ENCODE measurements around the gene JAKMIP1.

JAKMIP1 gene

DNA sequence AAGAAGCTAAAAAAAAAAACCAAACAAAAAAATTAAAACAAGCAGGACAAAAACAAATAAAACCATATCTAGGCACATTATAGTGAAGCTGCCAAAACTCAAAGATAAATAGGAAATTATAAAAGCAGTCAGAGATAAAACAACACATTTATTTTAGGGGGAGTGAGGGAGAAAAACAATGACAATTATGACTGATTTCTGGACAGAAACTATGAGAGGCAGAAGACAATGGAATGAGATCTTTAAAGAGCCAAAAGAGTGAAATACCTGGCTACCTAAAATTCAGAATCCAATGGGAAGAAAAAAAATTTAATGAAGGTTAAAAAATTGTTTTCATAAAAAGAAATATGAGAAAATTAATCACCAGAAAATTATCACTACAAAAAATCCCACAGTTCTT lies 215.5 kb downstream of the JAKMIP1 start:
- Histone ChIP-seq H3K36me3 (ENCODE audit: control insufficient read depth, insufficient read depth, low read length) (no peaks in the 10 kb centered on the region), H3K4me3 (ENCODE audit: low read depth, low read length) (no peak overlapping the region), H3K9ac (ENCODE audit: low read length) (no peak overlapping the region), H3K4me1 (ENCODE audit: control insufficient read depth, insufficient read depth, low read length) (no peaks in the 10 kb centered on the region), H3K9me3 (ENCODE audit: control insufficient read depth, insufficient read depth, low read depth, low read length) (peaks cover 14% of the 10 kb centered on the region), H3K27ac (ENCODE audit: low read depth, low read length) (no peak overlapping the region), H3K27me3 (ENCODE audit: control insufficient read depth, insufficient read depth, low read length) (peaks cover 8% of the 10 kb centered on the region)

DNA sequence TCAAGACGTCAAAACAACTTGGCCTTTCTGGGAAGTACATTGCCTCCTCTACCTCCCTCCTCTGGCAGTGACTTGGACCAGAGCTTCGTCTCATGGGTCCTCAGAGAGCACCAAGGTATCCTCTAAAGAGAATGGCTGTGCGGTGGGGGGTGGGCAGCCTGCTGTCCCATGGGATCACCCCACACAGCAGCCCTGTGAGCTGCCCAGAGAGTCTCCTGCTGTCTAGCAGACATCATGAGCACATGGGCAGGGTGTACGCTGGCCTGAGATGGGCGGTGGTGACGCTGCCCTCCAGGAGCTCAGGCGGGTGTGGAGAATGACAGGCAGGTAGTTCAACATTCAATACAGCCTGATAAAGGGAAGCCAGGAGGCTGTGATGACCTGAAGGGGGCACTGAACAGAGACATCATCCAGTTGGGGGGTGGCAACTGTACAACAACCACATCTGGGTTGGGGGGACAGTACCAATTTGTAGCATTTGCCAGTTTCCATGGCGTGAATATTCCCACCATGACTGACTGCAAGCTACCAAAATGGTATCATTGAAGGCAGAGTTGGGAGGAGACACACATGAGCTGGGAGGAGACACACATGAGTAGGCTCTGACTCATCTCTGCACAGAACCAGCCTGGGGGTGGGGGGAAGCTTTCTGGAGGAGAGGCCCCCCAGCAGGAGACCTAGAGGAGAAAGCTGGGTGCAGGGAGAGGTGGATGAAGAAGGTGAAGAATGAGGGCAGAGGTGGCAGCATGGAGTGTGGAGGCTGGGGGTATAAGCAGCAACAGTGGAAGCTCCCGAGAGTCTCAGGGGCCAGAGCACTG lies 218.0 kb downstream of the JAKMIP1 start:
- Histone ChIP-seq H3K4me3 (ENCODE audit: low read depth, low read length) (no peak overlapping the region), H3K9ac (ENCODE audit: low read length) (no peak overlapping the region), H3K27me3 (ENCODE audit: control insufficient read depth, insufficient read depth, low read length) (peaks cover 4% of the 10 kb centered on the region), H3K36me3 (ENCODE audit: control insufficient read depth, insufficient read depth, low read length) (no peaks in the 10 kb centered on the region), H3K9me3 (ENCODE audit: control insufficient read depth, insufficient read depth, low read depth, low read length) (peaks cover 14% of the 10 kb centered on the region), H3K27ac (ENCODE audit: low read depth, low read length) (no peak overlapping the region), H3K4me1 (ENCODE audit: control insufficient read depth, insufficient read depth, low read length) (no peaks in the 10 kb centered on the region)

DNA sequence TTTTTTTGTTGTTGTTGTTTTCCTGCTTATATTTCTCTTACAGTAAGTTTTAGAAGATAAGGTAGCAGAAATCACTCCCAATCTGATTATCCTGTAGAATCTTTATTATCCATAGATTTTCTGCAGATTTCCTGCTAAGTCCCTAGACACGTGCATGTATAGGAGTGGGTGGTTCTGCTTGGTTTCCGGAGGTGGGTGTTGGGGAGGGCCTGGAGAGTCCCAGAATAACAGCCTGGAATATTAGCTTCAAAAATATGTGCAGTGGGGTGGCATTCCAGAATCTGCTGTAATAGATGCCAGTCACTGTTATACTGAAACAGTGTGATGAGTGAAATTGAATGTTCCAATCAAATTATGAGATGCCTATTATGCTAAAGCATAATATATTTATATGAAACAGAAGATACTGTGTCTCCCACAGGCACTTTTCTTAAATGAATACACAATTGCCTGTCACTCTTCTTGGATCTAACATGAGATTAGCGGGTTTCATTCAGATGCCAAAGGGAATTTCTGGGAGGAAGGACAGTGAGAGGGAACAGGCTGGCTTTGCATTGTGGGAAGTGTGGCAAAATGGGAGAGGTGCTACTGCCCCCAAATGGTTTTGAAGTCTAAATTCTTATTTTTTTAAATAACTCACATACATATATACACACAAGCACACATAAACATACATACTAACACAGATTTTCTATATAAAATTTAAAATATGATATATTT lies 219.8 kb downstream of the JAKMIP1 start:
- Histone ChIP-seq H3K36me3 (ENCODE audit: control insufficient read depth, insufficient read depth, low read length) (no peaks in the 10 kb centered on the region), H3K4me1 (ENCODE audit: control insufficient read depth, insufficient read depth, low read length) (no peaks in the 10 kb centered on the region), H3K9me3 (ENCODE audit: control insufficient read depth, insufficient read depth, low read depth, low read length) (peaks cover 14% of the 10 kb centered on the region), H3K9ac (ENCODE audit: low read length) (no peak overlapping the region), H3K27ac (ENCODE audit: low read depth, low read length) (no peak overlapping the region), H3K27me3 (ENCODE audit: control insufficient read depth, insufficient read depth, low read length) (peaks cover 4% of the 10 kb centered on the region), H3K4me3 (ENCODE audit: low read depth, low read length) (no peak overlapping the region)

DNA sequence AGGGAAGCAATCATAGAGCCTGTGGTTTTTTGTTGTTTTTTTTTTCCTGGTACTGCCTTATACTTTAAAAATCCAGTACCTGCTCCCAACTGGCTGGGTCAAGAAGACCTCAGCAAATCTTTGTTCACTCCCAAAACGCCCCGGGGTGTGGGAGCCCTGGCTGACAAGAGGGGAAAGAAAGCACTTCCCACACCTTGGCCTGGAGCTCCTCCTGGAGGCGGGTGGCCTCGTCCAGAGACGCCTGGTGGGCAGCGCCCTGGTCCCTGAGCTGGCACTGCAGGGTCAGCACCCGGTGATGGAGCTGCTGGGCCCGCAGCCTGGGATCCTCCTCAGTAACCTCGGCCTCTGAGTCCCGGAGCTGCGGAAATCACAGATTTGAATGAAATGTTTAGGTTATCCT lies 220.4 kb downstream of the JAKMIP1 start:
- Histone ChIP-seq H3K36me3 (ENCODE audit: control insufficient read depth, insufficient read depth, low read length) (no peaks in the 10 kb centered on the region), H3K4me3 (ENCODE audit: low read depth, low read length) (no peak overlapping the region), H3K27me3 (ENCODE audit: control insufficient read depth, insufficient read depth, low read length) (peaks cover 4% of the 10 kb centered on the region), H3K9ac (ENCODE audit: low read length) (no peak overlapping the region), H3K27ac (ENCODE audit: low read depth, low read length) (no peak overlapping the region), H3K4me1 (ENCODE audit: control insufficient read depth, insufficient read depth, low read length) (no peaks in the 10 kb centered on the region), H3K9me3 (ENCODE audit: control insufficient read depth, insufficient read depth, low read depth, low read length) (peaks cover 13% of the 10 kb centered on the region)

DNA sequence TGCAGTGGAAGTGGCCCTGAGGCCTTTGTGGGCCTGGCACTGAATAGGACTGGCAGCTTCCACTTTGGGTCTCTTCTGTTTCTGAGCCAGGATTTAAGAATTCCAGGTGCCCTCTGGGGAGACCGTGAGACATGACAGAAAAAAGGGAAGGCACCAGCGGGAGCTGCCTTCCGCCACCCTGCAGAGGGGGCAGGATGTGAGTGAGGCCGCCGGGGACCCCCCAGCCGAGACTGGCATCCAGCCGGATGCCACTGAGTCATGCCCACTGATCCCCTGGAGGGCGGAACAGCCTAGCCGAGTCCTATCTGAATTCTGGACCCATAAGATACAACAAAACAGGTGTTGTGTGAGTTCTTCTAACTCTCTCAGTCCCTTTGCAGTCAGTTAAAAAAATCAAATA lies 223.4 kb downstream of the JAKMIP1 start:
- Histone ChIP-seq H3K9me3 (ENCODE audit: control insufficient read depth, insufficient read depth, low read depth, low read length) (no peaks in the 10 kb centered on the region), H3K4me3 (ENCODE audit: low read depth, low read length) (no peak overlapping the region), H3K9ac (ENCODE audit: low read length) (no peak overlapping the region), H3K27ac (ENCODE audit: low read depth, low read length) (no peak overlapping the region), H3K36me3 (ENCODE audit: control insufficient read depth, insufficient read depth, low read length) (no peaks in the 10 kb centered on the region), H3K27me3 (ENCODE audit: control insufficient read depth, insufficient read depth, low read length) (peaks cover 4% of the 10 kb centered on the region), H3K4me1 (ENCODE audit: control insufficient read depth, insufficient read depth, low read length) (0 out of 2 replicates have a peak, but pooled peaks cover 4% of the 10 kb centered on the region)

DNA sequence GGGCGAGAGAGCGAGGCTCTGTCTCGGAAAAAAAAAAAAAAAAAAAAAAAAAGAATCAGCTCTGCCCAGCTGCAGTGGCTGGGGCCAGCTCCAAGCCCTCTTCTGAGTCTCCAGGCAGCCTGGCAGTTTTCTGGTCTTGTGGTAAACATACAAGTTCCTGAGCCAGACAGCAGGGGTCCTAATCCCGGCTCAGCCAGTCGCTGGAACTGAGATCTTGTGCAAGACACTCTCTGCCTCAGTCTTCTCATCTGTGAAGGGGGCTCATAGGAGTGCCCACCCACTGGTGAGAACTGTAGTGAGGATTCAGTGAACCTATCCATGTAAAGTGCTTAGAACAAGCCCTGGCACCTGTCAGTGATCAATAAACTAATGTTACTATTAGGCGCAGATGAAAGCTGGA lies 223.9 kb downstream of the JAKMIP1 start:
- Histone ChIP-seq H3K27ac (ENCODE audit: low read depth, low read length) (no peak overlapping the region), H3K4me3 (ENCODE audit: low read depth, low read length) (no peak overlapping the region), H3K9ac (ENCODE audit: low read length) (no peak overlapping the region), H3K27me3 (ENCODE audit: control insufficient read depth, insufficient read depth, low read length) (peaks cover 4% of the 10 kb centered on the region), H3K36me3 (ENCODE audit: control insufficient read depth, insufficient read depth, low read length) (no peaks in the 10 kb centered on the region), H3K9me3 (ENCODE audit: control insufficient read depth, insufficient read depth, low read depth, low read length) (no peaks in the 10 kb centered on the region), H3K4me1 (ENCODE audit: control insufficient read depth, insufficient read depth, low read length) (0 out of 2 replicates have a peak, but pooled peaks cover 4% of the 10 kb centered on the region)
